ENCODE results near the gene C2orf92. TPM values are rescaled to one million over a fixed set of nuclear protein-coding genes. Genes with fewer than 3 reads are reported as not detected.

Gene C2orf92
- total and polyA plus RNA-seq, 2 donors (not counting 3 experiments of a cell fraction or from before 2014, with no cell fraction given) = 1.8 to 7.9 TPM

DNA sequence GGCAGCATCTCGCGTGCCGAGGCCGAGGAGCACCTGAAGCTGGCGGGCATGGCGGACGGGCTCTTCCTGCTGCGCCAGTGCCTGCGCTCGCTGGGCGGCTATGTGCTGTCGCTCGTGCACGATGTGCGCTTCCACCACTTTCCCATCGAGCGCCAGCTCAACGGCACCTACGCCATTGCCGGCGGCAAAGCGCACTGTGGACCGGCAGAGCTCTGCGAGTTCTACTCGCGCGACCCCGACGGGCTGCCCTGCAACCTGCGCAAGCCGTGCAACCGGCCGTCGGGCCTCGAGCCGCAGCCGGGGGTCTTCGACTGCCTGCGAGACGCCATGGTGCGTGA is 54.5 kb downstream of the C2orf92 start:
- intact Hi-C loops (cut with micrococcal nuclease) (no loop called here), dilution Hi-C loops (cut with MboI; ENCODE audit: extremely low pct_ligation_motif_present, low sequenced_read_pairs) (no loop called here)
- POLR2A ChIA-PET = no interaction called here
- H3K9me1 ChIP-seq (replicated peaks; ENCODE audit: control insufficient read depth, extremely low read depth, insufficient read depth, low read length) = no peaks in the 10 kb centered on the region
- H3K27ac ChIP-seq (ENCODE audit: insufficient read depth, low read depth, low read length) = no peak overlapping the region
- no peak for FAIRE-seq
- no peak for DNase-seq (ENCODE audit: low read depth, low spot score)
- no TSS peak for BruUV-seq (replicated peaks)
- H3K9ac ChIP-seq (replicated peaks; ENCODE audit: extremely low read depth, insufficient read depth, low read length) = no peak overlapping the region
- TF ChIP-seq, protein P1, sequence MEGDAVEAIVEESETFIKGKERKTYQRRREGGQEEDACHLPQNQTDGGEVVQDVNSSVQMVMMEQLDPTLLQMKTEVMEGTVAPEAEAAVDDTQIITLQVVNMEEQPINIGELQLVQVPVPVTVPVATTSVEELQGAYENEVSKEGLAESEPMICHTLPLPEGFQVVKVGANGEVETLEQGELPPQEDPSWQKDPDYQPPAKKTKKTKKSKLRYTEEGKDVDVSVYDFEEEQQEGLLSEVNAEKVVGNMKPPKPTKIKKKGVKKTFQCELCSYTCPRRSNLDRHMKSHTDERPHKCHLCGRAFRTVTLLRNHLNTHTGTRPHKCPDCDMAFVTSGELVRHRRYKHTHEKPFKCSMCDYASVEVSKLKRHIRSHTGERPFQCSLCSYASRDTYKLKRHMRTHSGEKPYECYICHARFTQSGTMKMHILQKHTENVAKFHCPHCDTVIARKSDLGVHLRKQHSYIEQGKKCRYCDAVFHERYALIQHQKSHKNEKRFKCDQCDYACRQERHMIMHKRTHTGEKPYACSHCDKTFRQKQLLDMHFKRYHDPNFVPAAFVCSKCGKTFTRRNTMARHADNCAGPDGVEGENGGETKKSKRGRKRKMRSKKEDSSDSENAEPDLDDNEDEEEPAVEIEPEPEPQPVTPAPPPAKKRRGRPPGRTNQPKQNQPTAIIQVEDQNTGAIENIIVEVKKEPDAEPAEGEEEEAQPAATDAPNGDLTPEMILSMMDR (IDR thresholded peaks at IDR 0.05; ENCODE audit: extremely low read depth in 1 of 2, insufficient read depth in 1 of 2, low read depth in 1 of 2, low read length in 2 of 2) = no peak
- TF ChIP-seq POLR2AphosphoS5 (IDR thresholded peaks at IDR 0.05; ENCODE audit: insufficient read depth, low read depth, low read length) = no peak
- TF ChIP-seq GATA2 (IDR thresholded peaks at IDR 0.05; ENCODE audit: insufficient read depth, insufficient read length, low read depth, low read length) = no peak
- TF ChIP-seq EZH2 (IDR thresholded peaks at IDR 0.05; ENCODE audit: borderline replicate concordance, low read depth, low read length, severe bottlenecking) = no peak
- TF ChIP-seq JUN (IDR thresholded peaks at IDR 0.05; ENCODE audit: borderline replicate concordance, insufficient read depth, insufficient read length, low read depth) = no peak
- no peak for TF ChIP-seq FOS (IDR thresholded peaks at IDR 0.05; ENCODE audit: borderline replicate concordance, insufficient read depth, low read length)
- TF ChIP-seq, protein P2, sequence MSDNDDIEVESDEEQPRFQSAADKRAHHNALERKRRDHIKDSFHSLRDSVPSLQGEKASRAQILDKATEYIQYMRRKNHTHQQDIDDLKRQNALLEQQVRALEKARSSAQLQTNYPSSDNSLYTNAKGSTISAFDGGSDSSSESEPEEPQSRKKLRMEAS (IDR thresholded peaks at IDR 0.05; ENCODE audit: insufficient read depth, insufficient read length) = no peak
- no peak for TF ChIP-seq MYC (IDR thresholded peaks at IDR 0.05; ENCODE audit: low read depth, low read length)
- no peak for TF ChIP-seq POLR2A (IDR thresholded peaks at IDR 0.05; ENCODE audit: low read depth, low read length)
- no peak overlapping the region for H3K4me2 ChIP-seq (ENCODE audit: insufficient read depth, low read length)
- no peaks in the 10 kb centered on the region for H3K79me2 ChIP-seq (ENCODE audit: control insufficient read depth, insufficient read depth, low read length)
- no peaks in the 10 kb centered on the region for H3K27me3 ChIP-seq (ENCODE audit: control insufficient read depth in 2 of 2, insufficient read depth in 2 of 2, low read length in 2 of 2)
- no peaks in the 10 kb centered on the region for H3K9me3 ChIP-seq (replicated peaks; ENCODE audit: control insufficient read depth, insufficient read depth, low read length)
- no peaks in the 10 kb centered on the region for H3K4me1 ChIP-seq (ENCODE audit: control insufficient read depth, extremely low read depth, insufficient read depth, low read length)
- H3K4me3 ChIP-seq (replicated peaks in 1 of 3; ENCODE audit: insufficient read depth in 1 of 3, low read depth in 1 of 3, low read length in 3 of 3) = no peak overlapping the region
- no peaks in the 10 kb centered on the region for H4K20me1 ChIP-seq (replicated peaks; ENCODE audit: control insufficient read depth, extremely low read depth, insufficient read depth, low read length)
- no peak overlapping the region for H2AFZ ChIP-seq (ENCODE audit: low read depth, low read length)
- H3K36me3 ChIP-seq (ENCODE audit: control insufficient read depth in 2 of 2, extremely low read depth in 1 of 2, insufficient read depth in 2 of 2, low read length in 2 of 2) = no peaks in the 10 kb centered on the region
- CTCF ChIA-PET = no interaction called here

All from endothelial cell of umbilical vein (primary cell).